Right lobe of liver (tissue), 6 donors: Measurements from ENCODE around the gene DQX1. TPM values are rescaled to one million over a fixed set of nuclear protein-coding genes. Genes with fewer than 3 reads are reported as not detected.

Experiments used
- ATAC-seq, 4 donors: fragments of 200-7000 bp; cut with Tn5 transposase; one replicate each; pipeline ENCODE4 v1.9.1; 2020; ENCODE audit warnings: mild to moderate bottlenecking in 4 of 4, moderate library complexity in 4 of 4
- DNase-seq, 3 donors: peaks; one replicate each; pipeline ENCODE4 v3.0.0-alpha.2; 2020
- H3K27ac ChIP-seq, 3 donors: fragments of 200-600 bp; one replicate each; pipeline ENCODE4 v1.8.0; 2022
- H3K27me3 ChIP-seq, 2 donors: fragments of 200-600 bp; one replicate each; pipeline ENCODE4 v1.8.0; 2022
- H3K36me3 ChIP-seq, 4 donors: fragments of 200-600 bp; sonication (generic) in 1 of 4; one replicate each; pipeline versions ENCODE4 v1.5.1 to v1.8.0; 2017 to 2022; ENCODE audit warnings: control low read depth in 1 of 4
- H3K4me1 ChIP-seq, 4 donors: fragments of 200-600 bp; sonication (generic) in 1 of 4; one replicate each; pipeline versions ENCODE4 v1.5.1 to v1.8.0; 2017 to 2022; ENCODE audit warnings: control low read depth in 1 of 4
- H3K4me3 ChIP-seq, 3 donors: fragments of 200-600 bp; one replicate each; pipeline ENCODE4 v1.8.0; 2022
- H3K9me3 ChIP-seq, 4 donors: fragments of 200-600 bp; sonication (generic) in 1 of 4; one replicate each; pipeline versions ENCODE4 v1.5.1 to v1.8.0; 2017 to 2022; ENCODE audit warnings: control low read depth in 1 of 4
- CTCF ChIP-seq, 4 donors: fragments of 200-600 bp in 3 of 4; fragments of 450-650 bp in 1 of 4; IDR thresholded peaks; one replicate each; pipeline versions ENCODE4 v1.5.1 to v1.8.0; 2016 to 2022; ENCODE audit warnings: antibody characterized with exemption in 4 of 4, mild to moderate bottlenecking in 2 of 4
- POLR2A ChIP-seq: fragments of 450-650 bp; IDR thresholded peaks from one replicate; pipeline ENCODE4 v1.6.1; 2017; ENCODE audit warnings: antibody characterized with exemption, mild to moderate bottlenecking
- WGBS: methylation state at CpG from one replicate; pipeline ENCODE4 v1.1.6; 2018; ENCODE audit warnings: low coverage, low lambda C conversion rate; ENCODE audit not compliant: insufficient coverage; ENCODE audit errors: missing lambda C conversion rate; 5-methylcytosine and 5-hydroxymethylcytosine counted together
- intact Hi-C, 2 donors: fragments of 100-400 bp; cut with DNase I; formaldehyde crosslinking; loops; one replicate each; pipeline versions ENCODE4 v1.11.2 to v1.14.1; 2022
- total RNA-seq, 6 experiments: library from RNA; depleted of rRNA in 2 of 6; stranded (reverse); fragments of >200 nt in 2 of 6; fragmentation: NEBNext Ultra II Directional in 3 of 6; extraction: Animal tissue kit (Norgen Biotek cat#: 25700) in 3 of 6; gene quantifications; one replicate each; pipeline versions ENCODE4 v1.1.0 to v1.2.4, GENCODE V29; 2016 to 2023
- donor health status: DM: no; HTN: yes; CAD: no.
- donor health status: DM: no; HTN: no; CAD: no.
- donor health status: DM: no; HTN: no; CAD: no.
- donor health status: DM: no; HTN: yes; CAD: no.
- donor health status: DM: no; HTN: yes; CAD: no.

Gene DQX1
- total RNA-seq, 6 experiments from 2014 or later, result not detected

- TF ChIP-seq CTCF (IDR thresholded peaks at IDR 0.05), result no peak
- no peak for TF ChIP-seq POLR2A
- Histone ChIP-seq H3K4me1 (peaks cover 0 to 9% (median 3%) of the 10 kb centered on the region in 4 donors), H3K36me3 (no peaks in the 10 kb centered on the region), H3K4me3 (peak overlapping the region; percentile 52 to 56 (median 54)), H3K27me3 (no peaks in the 10 kb centered on the region), H3K27ac (no peak overlapping the region), H3K9me3 (no peaks in the 10 kb centered on the region)
- 16% methylated on average over 15 of the region's 26 CpGs for WGBS
- DNase-seq (no peak), ATAC-seq (no peak)
- intact Hi-C loops, result no loop called here
Observed at GRCh38 chr2:74548285-74548899, 22.4 kb upstream of the DQX1 start.

- Histone ChIP-seq H3K27ac (no peak overlapping the region), H3K4me1 (peaks cover 0 to 9% (median 3%) of the 10 kb centered on the region in 4 donors), H3K4me3 (no peak overlapping the region), H3K36me3 (no peaks in the 10 kb centered on the region), H3K9me3 (no peaks in the 10 kb centered on the region), H3K27me3 (no peaks in the 10 kb centered on the region)
- no peak for TF ChIP-seq POLR2A
- TF ChIP-seq CTCF (IDR thresholded peaks at IDR 0.05), result no peak
- WGBS, result 61% methylated on average over 3 of the region's 3 CpGs
- no peak for DNase-seq
- intact Hi-C loops, result no loop called here
- ATAC-seq, result no peak
Observed at GRCh38 chr2:74546004-74546403, 20.0 kb upstream of the DQX1 start.

- Histone ChIP-seq H3K27ac (no peak overlapping the region), H3K4me1 (peaks cover 0 to 9% (median 3%) of the 10 kb centered on the region in 4 donors), H3K4me3 (no peak overlapping the region), H3K27me3 (no peaks in the 10 kb centered on the region), H3K9me3 (no peaks in the 10 kb centered on the region), H3K36me3 (no peaks in the 10 kb centered on the region)
- 58% methylated on average over 3 of the region's 3 CpGs for WGBS
- TF ChIP-seq CTCF (IDR thresholded peaks at IDR 0.05) (peak in 3 of 4 donors; percentile 13 to 28 (median 22)), POLR2A (no peak)
- ATAC-seq, result peak in 1 of 4 donors; percentile 25
- no peak for DNase-seq
- intact Hi-C loops, result no loop called here
Observed at GRCh38 chr2:74544634-74545033, 18.6 kb upstream of the DQX1 start.

GRCh38 chr2:74542978-74543377, 16.9 kb upstream of the DQX1 start:
- no peak for ATAC-seq
- Histone ChIP-seq H3K4me1 (no peaks in the 10 kb centered on the region), H3K27ac (no peak overlapping the region), H3K36me3 (no peaks in the 10 kb centered on the region), H3K9me3 (no peaks in the 10 kb centered on the region), H3K4me3 (no peak overlapping the region), H3K27me3 (no peaks in the 10 kb centered on the region)
- intact Hi-C loops, result no loop called here
- 89% methylated on average over 1 of the region's 1 CpG for WGBS
- TF ChIP-seq CTCF (IDR thresholded peaks at IDR 0.05), result no peak
- TF ChIP-seq POLR2A, result no peak
- no peak for DNase-seq
